Activated CD8-positive, alpha-beta memory T cell treated with anti-CD3 and anti-CD28 coated beads for 1 hour (primary cell): ENCODE data around the gene GRB10.

ENCODE experiments used
- DNase-seq, 2 donors: peaks; one replicate each; pipeline ENCODE4 v3.0.0-alpha.2; 2020; ENCODE audit warnings: low read depth in 1 of 2; ENCODE audit errors: extremely low read depth in 1 of 2

Gene GRB10

GRCh38 chr7:50615519-50616080 is 167.1 kb downstream of the GRB10 start:
- DNase-seq: no peak

- DNase-seq: no peak
Observed at GRCh38 chr7:50614721-50615518, 167.8 kb downstream of the GRB10 start.

DNA sequence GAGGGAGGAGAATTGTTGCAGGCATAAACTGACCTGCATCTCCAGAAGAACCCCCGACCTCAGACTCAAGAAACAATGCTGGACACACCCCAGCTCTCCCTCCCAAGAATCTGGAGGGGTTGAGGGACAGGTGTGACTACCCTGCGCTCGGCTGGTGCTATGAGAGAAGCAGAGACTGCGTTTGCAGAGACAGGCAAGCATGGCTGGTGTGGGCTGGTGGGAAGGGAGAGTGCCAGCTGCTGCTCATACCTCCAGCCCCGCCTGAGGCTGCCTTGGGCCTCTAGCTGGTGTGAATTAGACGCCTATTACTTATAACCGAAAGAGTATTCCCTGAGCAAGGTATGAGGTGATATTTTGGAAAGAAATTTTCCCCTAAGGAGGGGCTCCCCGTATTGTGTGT is 169.2 kb downstream of the GRB10 start:
- no peak for DNase-seq

- no peak for DNase-seq
Observed at GRCh38 chr7:50612704-50613103, 170.0 kb downstream of the GRB10 start.

GRCh38 chr7:50610521-50611277 is 172.0 kb downstream of the GRB10 start:
- no peak for DNase-seq

- no peak for DNase-seq
Observed at GRCh38 chr7:50608196-50608906, 174.3 kb downstream of the GRB10 start.

DNA sequence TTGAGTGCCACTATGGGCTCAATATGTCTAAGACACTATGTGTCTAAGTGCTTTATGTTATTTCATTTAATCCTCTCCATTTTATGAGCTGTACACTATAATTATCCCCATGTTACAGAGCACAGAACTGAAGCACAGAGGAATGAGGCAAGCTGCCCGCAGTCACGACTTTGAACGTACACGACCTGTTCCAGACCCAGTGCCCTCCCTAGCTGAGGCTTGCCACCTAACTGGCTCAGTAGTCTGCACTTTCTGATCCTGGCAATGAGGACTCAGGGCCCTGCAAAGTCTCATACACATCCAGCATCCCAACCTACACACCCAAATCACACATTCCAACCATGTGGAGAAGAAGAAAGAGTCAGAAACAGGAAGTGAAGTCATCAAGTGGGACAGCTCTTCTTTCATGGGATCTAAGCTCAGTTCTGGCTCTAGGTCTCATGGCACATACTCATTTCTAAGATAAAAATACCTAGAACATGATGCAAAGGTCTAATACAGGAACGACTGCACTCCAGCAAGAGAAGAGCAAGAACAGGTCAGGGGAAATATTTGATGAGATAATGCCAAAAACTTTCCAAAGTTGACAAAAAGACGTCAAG is 175.1 kb downstream of the GRB10 start:
- DNase-seq: no peak

DNA sequence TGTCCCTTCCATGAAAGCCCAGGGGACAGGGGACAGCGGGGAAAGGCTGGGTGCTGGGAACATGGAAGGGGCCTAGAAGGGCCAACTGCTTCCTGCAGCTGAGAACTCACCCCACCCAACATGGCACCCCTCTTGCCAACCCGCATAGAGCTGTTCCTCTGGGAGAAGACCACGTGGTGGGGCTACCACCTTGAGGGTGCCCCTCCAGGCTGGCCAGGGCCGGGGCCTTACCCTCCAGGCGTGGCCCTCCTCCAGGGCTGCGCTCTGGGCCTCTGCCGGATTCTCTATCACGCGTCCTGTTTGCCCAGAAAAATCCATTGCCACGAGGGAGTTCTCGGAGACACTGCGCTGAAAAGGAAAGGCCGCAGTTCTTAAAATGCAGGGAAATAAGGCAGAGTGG is 177.6 kb downstream of the GRB10 start:
- no peak for DNase-seq

- no peak for DNase-seq
Observed at GRCh38 chr7:50603287-50603686, 179.4 kb downstream of the GRB10 start.

DNA sequence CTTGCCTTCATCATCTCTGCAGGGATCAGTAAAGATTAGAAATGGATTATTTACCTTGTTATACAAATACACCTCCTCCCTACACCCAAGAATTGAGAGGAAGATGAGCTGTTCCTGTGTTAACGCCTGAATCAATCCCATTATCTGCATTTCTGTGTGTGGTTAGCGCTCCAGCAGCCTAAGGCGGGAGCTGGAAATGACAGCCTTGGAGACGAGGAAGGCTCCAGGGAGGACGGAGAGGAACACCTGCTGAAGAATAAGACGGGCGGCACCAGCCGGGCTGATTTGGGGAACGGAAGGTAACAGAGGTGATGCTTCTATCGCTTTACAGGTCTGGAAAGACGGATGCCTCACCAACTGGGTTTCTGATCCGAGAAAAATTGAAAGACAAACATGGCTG is 183.3 kb downstream of the GRB10 start:
- no peak for DNase-seq

GRCh38 chr7:50598460-50599343 is 184.0 kb downstream of the GRB10 start:
- no peak for DNase-seq

- DNase-seq: no peak
Observed at GRCh38 chr7:50596484-50596883, 186.2 kb downstream of the GRB10 start.

- DNase-seq: no peak
Observed at GRCh38 chr7:50595491-50596102, 187.1 kb downstream of the GRB10 start.

- no peak for DNase-seq
Observed at GRCh38 chr7:50594734-50595485, 187.8 kb downstream of the GRB10 start.

DNA sequence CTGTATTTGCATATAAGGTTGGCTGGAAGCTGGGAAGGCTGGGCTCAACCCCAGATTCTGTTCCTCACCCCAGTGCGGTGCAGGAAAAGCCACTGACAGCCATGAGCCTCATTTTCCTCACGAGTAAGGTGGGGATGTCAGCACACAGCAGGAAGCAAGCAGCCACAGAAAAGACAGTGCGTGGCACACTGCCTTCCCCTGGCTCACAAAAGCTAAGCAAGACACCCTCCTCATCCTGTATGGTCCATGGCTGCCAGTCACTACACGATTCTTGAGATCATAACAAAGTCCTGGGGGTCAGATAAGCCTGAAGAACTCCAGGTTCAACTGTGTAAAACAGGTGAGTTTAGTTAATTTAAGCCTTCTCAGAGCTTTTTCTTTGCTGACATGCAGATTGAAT is 188.6 kb downstream of the GRB10 start:
- DNase-seq: no peak

DNA sequence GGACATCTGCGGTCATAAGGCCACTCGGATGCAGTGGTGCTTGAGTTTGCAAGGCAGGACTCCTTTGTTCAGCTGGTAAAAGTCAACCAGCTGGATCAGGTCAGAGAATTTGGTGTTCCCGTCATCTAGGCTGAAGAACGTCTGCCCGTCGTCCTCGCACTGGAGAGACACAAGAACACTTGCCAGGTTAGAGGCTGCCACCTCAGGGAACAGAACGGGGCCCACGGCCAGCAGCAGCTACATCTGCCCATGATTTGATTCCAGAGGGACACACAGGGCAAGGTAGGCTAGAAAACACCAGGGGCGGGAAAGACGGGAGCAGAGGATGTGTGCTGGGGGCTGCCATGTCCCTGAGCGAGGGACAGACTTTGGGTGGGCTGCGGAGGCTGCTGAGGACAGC is 189.8 kb downstream of the GRB10 start:
- no peak for DNase-seq

DNA sequence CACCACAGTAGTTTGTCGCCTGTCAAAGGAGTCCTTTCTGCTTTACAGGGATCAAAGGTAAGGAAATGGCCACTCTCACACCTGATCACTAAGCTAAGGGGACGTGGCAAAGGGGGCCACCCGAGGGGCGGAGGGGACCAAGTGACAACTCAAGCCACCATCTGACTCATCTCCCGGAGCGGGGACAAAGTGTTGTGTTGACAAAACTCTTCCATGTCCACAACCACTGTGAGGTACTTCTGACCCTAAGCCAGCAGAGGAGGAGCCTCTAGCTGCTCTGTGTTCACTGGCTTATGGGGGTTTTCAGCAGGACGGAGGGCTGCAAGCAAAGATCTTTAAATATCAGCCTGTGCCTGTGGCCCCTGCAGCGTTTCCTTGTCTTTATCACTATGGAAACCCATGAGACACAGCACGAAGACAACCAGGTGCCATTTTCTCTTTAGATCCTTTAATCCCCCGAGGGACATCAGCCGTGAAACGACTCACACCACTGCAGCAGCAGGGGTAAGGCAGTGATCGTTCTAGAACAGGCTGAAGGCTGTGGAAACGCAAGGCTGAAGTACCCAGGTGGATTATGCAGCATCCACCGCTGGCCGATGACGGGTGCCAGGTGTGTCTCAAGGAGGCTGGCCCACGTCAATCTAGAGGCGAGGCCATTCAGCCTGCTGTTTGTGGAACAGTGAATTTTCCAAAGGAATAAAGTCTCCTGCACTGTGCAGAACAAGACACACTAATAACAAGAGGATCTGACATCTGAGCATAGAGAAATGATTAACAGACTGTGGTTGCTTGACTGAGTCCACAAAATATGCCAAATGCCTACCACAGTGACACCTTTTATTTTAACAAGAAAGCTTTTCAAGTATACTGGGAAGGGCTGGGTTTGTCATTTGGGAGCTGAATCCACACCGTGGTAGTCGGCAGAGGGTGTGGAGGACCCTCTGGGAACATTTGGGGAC is 190.9 kb downstream of the GRB10 start:
- no peak for DNase-seq

DNA sequence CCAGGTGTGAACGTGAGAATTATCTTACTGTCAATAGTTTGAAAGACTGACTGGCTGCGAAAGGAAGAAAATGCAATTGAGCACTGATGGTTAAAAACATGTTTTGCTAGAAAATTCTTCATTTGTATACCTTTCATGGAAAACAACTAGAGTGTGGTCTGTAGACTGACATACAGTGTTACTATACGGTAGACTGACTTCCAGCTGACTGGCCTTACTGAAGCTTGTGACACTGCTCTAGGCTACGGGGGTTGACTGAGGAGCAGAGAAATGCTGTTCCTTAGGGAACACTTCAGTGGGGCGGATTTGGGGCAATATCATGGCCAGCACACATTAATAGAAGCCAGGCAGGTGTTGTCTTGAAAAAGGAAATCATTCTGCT is 191.6 kb downstream of the GRB10 start:
- DNase-seq: no peak
